DMS53 (cell line): ENCODE measurements around the gene TP53INP2.
"Not testable (repeated sequence)": the region's sequence is repeated elsewhere in the genome, so short reads cannot be mapped to it uniquely, and the experiment has no call there.

Experiments used
- DNase-seq: peaks from one replicate; lab custom pipeline; 2025; lab: John Stamatoyannopoulos, UW

The TP53INP2 gene

GRCh38 chr20:34704177-34705007, at the start of gene TP53INP2:
Gene TP53INP2 (plus strand): TSS chr20:34704344. CDS start chr20:34708740, 4,396 bp downstream.
- peak; percentile 98 for DNase-seq

GRCh38 chr20:34658654-34659053, 45.5 kb upstream of the TP53INP2 start:
- DNase-seq: not testable (repeated sequence)

GRCh38 chr20:34661811-34662210, 42.3 kb upstream of the TP53INP2 start:
- DNase-seq: not testable (repeated sequence)

GRCh38 chr20:34663213-34663943, 40.8 kb upstream of the TP53INP2 start:
- no peak for DNase-seq

- not testable (repeated sequence) for DNase-seq
Observed at GRCh38 chr20:34664751-34665150, 39.4 kb upstream of the TP53INP2 start.

- no peak for DNase-seq
Observed at GRCh38 chr20:34669094-34669493, 35.0 kb upstream of the TP53INP2 start.

- no peak for DNase-seq
Observed at GRCh38 chr20:34673412-34673811, 30.7 kb upstream of the TP53INP2 start.

- no peak for DNase-seq
Observed at GRCh38 chr20:34675561-34675960, 28.6 kb upstream of the TP53INP2 start.

- no peak for DNase-seq
Observed at GRCh38 chr20:34675993-34676641, 28.0 kb upstream of the TP53INP2 start.

- DNase-seq: peak; percentile 99
Observed at GRCh38 chr20:34676642-34677373, 27.3 kb upstream of the TP53INP2 start, which contains the start of gene PIGU. Gene PIGU (minus strand): TSS chr20:34677092. CDS start chr20:34677085, 7 bp downstream.

GRCh38 chr20:34680586-34681175, 23.5 kb upstream of the TP53INP2 start:
- DNase-seq: peak; percentile 30

GRCh38 chr20:34683667-34684066, 20.5 kb upstream of the TP53INP2 start:
- DNase-seq: no peak

- DNase-seq: peak; percentile 52
Observed at GRCh38 chr20:34689486-34689885, 14.7 kb upstream of the TP53INP2 start.

- no peak for DNase-seq
Observed at GRCh38 chr20:34691838-34692237, 12.3 kb upstream of the TP53INP2 start.

GRCh38 chr20:34693414-34693813, 10.7 kb upstream of the TP53INP2 start:
- peak; percentile 28 for DNase-seq

GRCh38 chr20:34701405-34702085, 2.6 kb upstream of the TP53INP2 start:
- peak; percentile 93 for DNase-seq

GRCh38 chr20:34703061-34703423, 1.1 kb upstream of the TP53INP2 start:
- DNase-seq: peak; percentile 37

- DNase-seq: peak; percentile 78
Observed at GRCh38 chr20:34703424-34704176, 544 bp upstream of the TP53INP2 start.

GRCh38 chr20:34705008-34705396, 858 bp downstream of the TP53INP2 start:
- no peak for DNase-seq
